8988T (cell line): Measurements from ENCODE around the gene PDCD10.

ENCODE experiments used
- DNase-seq: peaks from one replicate; pipeline ENCODE4 v3.0.0; 2011

The PDCD10 gene

GRCh38 chr3:167733961-167734497, 663 bp downstream of the PDCD10 start:
- no peak for DNase-seq

DNA sequence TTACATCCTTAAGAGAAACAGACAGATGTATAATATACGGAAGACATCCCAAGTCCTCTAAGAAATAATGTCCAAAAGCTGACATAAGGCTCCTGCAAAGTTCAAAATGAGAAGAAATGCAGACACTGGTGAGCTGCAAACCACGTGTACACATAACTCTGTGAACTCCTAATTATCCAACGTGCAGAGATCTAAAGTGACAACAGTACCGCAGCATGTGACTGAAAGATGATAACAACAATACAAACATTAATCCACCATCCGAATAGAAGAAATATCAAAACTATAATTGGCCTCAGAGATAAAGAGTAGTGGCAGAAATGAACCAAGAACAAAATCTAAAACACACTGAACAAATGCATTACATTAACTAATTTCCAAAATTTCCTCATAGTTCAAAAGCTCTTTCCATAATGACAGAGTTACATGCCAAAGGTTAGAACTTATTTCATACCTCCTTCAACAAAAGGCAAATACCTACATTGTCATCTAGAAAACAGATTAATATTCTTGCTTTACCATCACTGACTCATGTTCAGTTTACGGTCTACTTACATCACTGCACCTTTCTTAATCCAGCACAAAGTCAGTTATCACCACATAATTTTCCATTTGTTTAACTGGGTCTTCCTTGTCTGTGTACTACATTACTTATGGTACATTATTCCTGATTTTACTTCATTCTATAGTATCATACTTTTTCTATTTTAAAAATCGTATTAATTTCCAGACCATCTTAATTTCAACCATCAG, 2.2 kb downstream of the PDCD10 start:
- DNase-seq: no peak

GRCh38 chr3:167731393-167731792, 3.3 kb downstream of the PDCD10 start:
- DNase-seq: no peak

DNA sequence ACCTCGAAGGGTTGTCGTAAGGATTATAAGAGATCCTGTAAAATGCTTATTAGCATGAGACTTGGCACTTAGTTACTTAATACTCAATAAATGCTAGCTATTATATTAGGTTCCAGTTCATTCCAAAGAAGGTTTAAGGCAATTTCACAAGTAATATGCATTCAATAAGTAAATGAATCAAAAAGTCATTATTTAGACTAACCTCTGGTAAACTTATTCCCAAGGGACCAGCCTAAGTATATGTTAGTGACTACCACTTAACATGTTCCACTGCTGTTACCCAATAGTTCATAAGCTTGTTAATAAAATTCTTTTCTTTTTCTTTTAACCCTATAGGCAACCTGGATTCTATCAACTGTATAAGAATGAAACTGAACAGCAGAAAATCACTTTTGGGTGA, 5.1 kb downstream of the PDCD10 start:
- DNase-seq: no peak

- no peak for DNase-seq
Measured at GRCh38 chr3:167728632-167729323, 5.9 kb downstream of the PDCD10 start.

GRCh38 chr3:167728176-167728575, 6.5 kb downstream of the PDCD10 start:
- no peak for DNase-seq

DNA sequence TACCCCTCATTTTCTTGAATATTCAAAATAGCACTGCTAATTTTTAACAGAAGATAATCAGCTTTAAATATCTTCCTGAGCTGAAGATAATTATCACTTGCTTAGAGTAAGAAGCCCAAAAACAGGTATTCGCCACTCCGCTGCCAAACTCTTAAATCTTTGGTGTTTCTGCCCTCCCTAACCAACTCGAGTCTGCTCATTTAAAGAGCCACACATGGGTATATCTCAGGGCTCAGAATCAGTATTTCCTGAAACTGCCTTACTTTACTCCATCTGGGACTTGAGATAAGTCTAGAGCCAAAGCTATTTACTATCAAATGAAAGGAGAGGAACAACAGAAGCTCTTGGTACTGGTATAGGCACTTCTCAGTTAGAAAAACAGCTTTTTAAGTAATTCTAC, 10.8 kb downstream of the PDCD10 start:
- DNase-seq: no peak

GRCh38 chr3:167723025-167723512, 11.6 kb downstream of the PDCD10 start:
- no peak for DNase-seq

DNA sequence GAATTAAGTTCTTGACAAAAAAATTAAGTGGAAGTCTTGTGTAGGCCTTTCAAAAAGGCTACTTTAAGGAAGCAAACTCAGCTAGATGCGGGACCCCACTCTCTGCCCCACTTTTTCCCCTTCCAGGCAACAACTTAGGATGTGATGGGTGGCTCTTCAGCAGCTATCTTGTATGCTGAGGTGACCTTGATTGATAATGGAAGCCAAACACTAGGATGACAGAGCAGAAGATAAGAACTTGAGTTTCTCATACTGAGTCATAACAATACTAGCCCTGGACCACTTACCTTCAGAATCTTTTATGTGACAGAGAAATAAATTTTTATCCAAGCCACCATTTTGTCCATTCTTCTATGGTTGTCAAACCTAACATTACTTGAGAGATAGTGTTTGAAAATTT, 16.1 kb downstream of the PDCD10 start:
- DNase-seq: no peak

DNA sequence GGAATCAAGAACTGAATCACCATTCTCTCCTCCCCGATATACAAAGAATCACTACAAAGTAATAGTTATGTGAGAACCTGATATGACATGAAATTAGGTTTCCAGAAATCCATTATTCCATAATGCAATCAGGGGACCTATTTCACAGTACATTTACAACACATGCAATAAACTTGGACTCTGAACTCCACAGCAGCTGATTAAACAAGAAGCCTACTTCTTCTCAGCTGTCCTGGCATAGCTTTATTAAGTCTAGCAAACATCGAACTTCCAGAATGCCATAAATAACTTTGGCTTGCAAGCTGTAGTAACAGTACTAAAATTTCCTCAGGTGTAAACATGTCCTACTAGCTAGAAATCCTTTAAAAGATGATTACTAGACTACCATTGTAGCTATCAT, 17.8 kb downstream of the PDCD10 start:
- DNase-seq: no peak

DNA sequence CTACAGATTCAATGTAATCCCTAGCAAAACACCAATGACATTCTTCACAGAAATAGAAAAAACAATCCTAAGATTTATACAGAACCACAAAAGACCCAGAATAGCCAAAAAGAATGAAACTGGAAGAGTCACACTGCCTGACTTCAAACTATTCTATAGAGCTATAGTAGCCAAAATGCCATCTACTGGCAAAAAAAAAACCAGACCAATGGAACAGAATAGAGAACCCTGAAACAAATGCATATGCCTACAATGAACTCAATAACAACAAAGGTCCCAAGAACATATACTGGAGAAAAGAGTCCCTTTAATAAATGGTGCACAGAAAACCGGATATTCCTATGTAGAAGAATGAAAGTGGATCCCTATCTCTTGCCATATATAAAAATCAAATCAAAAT, 19.8 kb downstream of the PDCD10 start:
- DNase-seq: no peak

DNA sequence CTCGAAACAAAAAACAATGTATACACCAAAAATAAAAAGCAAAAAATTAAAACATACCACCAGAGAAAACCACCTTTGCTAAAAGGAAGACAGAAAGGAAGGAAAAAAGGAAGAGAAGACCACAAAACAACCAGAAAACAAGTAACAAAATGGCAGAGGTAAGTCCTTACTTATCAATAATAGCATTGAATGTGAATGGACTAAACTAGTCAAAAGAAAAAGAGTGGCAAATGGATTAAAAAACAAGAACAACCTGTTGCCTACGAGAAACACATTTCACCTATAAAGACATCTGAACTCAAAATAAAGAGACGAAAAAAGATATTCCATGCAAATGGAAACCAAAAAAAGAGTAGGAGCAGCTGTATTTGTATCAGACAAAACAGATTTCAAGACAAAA, 22.2 kb downstream of the PDCD10 start:
- DNase-seq: no peak

DNA sequence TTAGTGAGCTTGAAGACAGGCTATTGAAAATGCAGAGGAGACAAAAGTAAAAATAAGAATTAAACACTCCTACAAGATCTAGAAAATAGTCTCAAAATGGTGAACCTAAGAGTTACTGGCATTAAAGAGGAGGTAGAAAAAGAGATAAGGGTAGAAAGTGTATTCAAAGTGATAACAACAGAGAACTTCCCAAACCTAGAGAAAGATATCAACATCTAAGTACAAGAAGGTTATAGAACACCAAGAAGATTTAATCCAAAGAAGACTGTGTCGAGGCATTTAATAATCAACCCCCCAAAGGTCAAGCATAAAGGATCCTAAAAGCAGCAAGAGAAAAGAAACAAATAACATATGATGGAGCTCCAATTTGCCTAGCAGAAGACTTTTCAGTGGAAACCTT, 23.3 kb downstream of the PDCD10 start:
- no peak for DNase-seq

GRCh38 chr3:167710552-167710951, 24.1 kb downstream of the PDCD10 start:
- DNase-seq: no peak

GRCh38 chr3:167709690-167710089, 25.0 kb downstream of the PDCD10 start:
- no peak for DNase-seq

GRCh38 chr3:167705840-167706239, 28.9 kb downstream of the PDCD10 start:
- DNase-seq: no peak

GRCh38 chr3:167700926-167701325, 33.8 kb downstream of the PDCD10 start:
- DNase-seq: no peak

GRCh38 chr3:167700046-167700445, 34.6 kb downstream of the PDCD10 start:
- no peak for DNase-seq

DNA sequence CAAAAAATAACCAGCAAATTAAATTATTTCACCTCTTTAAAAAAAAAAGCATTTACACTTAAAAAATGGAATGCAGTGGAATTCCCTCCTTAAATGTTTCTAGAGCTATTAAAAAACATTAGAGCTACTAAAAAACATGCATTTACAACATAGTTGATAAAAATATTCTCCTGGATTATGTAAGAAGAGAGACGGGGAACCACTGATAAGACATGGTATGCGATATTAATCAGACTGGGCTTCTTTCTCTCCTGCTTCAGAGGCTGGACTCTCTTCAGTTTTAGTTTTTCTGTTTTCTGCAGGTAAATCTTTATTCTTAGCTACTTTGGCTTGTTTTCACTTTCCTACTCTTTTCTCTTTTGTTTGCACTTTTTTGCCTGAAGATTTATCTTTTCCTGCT, 40.6 kb downstream of the PDCD10 start:
- DNase-seq: no peak

- DNase-seq: no peak
Measured at GRCh38 chr3:167691366-167691765, 43.3 kb downstream of the PDCD10 start.

GRCh38 chr3:167684388-167684993, 50.2 kb downstream of the PDCD10 start:
- no peak for DNase-seq

DNA sequence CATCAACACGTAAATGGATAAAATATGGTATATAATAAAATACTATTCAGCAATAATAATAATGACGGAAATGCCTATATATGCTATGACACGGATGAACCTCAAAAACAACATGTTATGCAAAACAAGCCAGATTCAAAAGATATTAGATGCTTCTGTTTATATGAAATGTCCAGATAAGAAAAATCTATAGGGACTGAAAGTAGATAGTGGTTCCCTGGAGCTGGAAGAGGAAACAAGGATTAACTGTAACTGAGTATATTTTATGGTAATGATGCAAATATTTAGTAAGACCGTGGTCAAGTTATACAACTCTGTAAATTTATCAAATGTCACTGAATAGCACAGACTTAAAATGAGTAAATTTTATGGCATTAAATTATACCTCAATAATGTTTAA, 55.2 kb downstream of the PDCD10 start:
- DNase-seq: no peak

- DNase-seq: no peak
Measured at GRCh38 chr3:167675848-167676247, 58.8 kb downstream of the PDCD10 start.

GRCh38 chr3:167673221-167673620, 61.5 kb downstream of the PDCD10 start:
- DNase-seq: no peak
